ENCODE results near the gene HPS1. TPM values are rescaled to one million over a fixed set of nuclear protein-coding genes. Genes with fewer than 3 reads are reported as not detected.

Gene HPS1
- total and polyA plus RNA-seq, 10 donors, result 49.5 to 132 (median 89.5) TPM

- intact Hi-C loops (cut with DNase I; ENCODE audit: low total_unique reads), result no loop called here
- H3K27ac ChIP-seq, result no peak overlapping the region
- H3K27me3 ChIP-seq (replicated peaks in 1 of 7), result no peaks in the 10 kb centered on the region
- no peak overlapping the region for H3K4me3 ChIP-seq
- no peaks in the 10 kb centered on the region for H3K4me1 ChIP-seq
- DNase-seq, result no peak
- TF ChIP-seq POLR2A (IDR thresholded peaks at IDR 0.05) (no peak), POLR2AphosphoS5 (IDR thresholded peaks at IDR 0.05) (peak in 1 of 3 donors; percentile 26)
- TF ChIP-seq, protein P1, sequence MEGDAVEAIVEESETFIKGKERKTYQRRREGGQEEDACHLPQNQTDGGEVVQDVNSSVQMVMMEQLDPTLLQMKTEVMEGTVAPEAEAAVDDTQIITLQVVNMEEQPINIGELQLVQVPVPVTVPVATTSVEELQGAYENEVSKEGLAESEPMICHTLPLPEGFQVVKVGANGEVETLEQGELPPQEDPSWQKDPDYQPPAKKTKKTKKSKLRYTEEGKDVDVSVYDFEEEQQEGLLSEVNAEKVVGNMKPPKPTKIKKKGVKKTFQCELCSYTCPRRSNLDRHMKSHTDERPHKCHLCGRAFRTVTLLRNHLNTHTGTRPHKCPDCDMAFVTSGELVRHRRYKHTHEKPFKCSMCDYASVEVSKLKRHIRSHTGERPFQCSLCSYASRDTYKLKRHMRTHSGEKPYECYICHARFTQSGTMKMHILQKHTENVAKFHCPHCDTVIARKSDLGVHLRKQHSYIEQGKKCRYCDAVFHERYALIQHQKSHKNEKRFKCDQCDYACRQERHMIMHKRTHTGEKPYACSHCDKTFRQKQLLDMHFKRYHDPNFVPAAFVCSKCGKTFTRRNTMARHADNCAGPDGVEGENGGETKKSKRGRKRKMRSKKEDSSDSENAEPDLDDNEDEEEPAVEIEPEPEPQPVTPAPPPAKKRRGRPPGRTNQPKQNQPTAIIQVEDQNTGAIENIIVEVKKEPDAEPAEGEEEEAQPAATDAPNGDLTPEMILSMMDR (IDR thresholded peaks at IDR 0.05 in 8 of 11, conservative IDR thresholded peaks at IDR 0.05 in 3 of 11), result no peak
- 95 to 100% (median 97%) methylated on average over 5 to 7 of the region's 7 CpGs for WGBS, 5 donors
- H3K9me3 ChIP-seq, result peaks cover 0 to 2% (median 2%) of the 10 kb centered on the region in 8 donors
- peaks cover 12 to 100% (median 90%) of the 10 kb centered on the region in 6 donors for H3K36me3 ChIP-seq
Measured at GRCh38 chr10:98427011-98427515, 19.7 kb downstream of the HPS1 start.

DNA sequence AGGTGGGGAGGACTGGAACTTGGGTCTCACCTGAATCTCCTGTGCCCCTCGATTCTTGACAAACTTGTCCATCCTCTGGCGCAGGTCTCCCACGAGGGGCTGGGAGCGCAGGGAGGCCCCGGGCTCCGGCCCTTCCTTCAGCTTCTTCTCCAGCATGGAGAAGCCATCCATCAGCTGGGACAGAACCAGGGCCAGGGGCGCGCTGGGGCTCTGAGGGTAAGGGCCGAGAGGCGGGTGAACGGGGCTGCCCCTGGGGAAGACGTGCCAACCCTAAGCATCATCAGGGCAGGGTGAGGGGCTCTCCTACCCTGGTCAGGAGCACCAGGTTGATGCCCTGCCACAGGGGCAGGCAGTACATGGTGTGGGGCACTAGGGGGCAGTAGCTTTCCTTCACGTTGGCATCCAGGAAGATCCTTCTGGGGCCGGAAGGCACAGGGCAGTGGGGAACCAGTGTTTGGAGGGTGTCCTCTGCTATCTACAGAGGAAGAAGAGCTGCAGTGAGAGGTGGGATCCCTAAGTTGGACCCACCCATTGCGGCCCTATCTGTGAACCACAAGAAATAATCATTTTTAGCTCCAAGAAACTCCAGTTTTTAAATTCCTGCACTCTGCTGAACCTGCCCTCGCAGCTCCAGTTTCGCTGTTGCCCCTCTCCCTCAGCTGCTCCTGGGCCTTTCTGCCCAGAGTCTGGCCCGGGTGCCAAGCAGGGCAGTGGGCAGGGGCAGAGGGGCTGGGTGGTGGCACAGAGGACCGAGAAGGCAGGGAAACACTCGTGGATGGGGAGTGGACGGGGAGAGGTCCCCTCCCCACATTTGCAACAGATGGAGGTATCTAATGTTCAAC is 21.0 kb downstream of the HPS1 start:
- Histone ChIP-seq H3K4me3 (no peak overlapping the region), H3K27ac (no peak overlapping the region), H3K9me3 (no peaks in the 10 kb centered on the region), H3K4me1 (no peaks in the 10 kb centered on the region), H3K36me3 (peaks cover 8 to 100% (median 88%) of the 10 kb centered on the region in 6 donors), H3K27me3 (replicated peaks in 1 of 7) (no peaks in the 10 kb centered on the region)
- intact Hi-C loops (cut with DNase I; ENCODE audit: low total_unique reads), result no loop called here
- no peak for DNase-seq
- WGBS, 5 donors, result 85 to 92% (median 89%) methylated on average over 16 to 21 of the region's 21 CpGs
- TF ChIP-seq, protein P1 (IDR thresholded peaks at IDR 0.05 in 8 of 11, conservative IDR thresholded peaks at IDR 0.05 in 3 of 11), result peak; percentile 33 to 83 (median 65)
- peak in 1 of 3 donors; percentile 41 for TF ChIP-seq POLR2AphosphoS5 (IDR thresholded peaks at IDR 0.05)
- TF ChIP-seq POLR2A (IDR thresholded peaks at IDR 0.05), result no peak

DNA sequence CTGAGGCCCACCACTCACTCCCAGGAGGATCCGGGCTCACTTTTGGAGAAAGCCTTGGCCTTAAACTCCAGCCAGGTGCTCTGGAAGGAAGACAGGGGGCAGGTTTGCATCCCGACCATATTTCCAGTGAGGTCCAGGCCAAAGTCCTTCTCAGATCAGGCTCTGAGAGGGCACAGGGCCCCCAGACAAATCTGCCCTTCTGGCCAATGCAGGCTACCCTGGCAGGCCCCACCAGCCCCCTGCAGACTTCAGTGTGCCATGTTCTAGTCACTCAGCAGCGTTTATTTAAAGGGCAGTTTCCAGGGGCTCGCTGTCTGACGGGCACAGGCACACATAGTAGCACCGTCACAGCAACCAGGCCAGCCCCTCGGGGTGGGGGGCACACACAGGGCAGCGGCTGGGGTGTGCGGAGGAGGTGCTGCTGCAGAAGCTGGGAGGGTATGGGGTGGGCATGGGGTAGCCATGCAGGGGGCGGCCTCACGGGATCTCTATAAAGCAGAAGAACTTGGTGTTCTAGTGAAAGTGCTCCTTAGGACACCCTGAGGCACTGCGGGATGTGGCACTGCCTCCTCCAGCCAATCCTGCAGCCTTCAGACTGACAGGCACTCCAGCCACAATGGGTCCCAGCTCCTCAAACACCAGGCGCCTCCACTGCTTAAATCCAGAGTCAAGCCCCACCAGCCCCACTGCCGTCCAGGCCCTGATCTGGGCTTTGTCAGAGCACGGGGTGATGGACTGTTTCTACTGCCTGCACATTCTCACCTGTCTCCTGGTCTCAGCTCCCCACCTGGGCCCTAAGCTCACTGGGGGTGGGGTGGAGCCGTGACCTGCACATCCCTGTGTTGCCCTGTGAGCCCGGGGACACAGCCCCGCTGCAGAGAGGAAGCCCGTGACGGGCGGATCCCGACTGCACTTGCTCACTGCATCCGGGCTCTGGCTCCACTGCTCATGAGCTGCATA is 22.2 kb downstream of the HPS1 start:
- WGBS, 5 donors, result 90 to 97% (median 95%) methylated on average over 21 to 23 of the region's 23 CpGs
- intact Hi-C loops (cut with DNase I; ENCODE audit: low total_unique reads), result no loop called here

More for the DNA sequence above, 22.2 kb downstream of the HPS1 start:
- peak in 1 of 3 donors; percentile 36 for TF ChIP-seq POLR2AphosphoS5 (IDR thresholded peaks at IDR 0.05)
- TF ChIP-seq, protein P1 (IDR thresholded peaks at IDR 0.05 in 8 of 11, conservative IDR thresholded peaks at IDR 0.05 in 3 of 11), result no peak
- H3K4me1 ChIP-seq, result no peaks in the 10 kb centered on the region
- DNase-seq, result no peak
- no peaks in the 10 kb centered on the region for H3K27me3 ChIP-seq (replicated peaks in 1 of 7)
- H3K4me3 ChIP-seq, result no peak overlapping the region
- no peaks in the 10 kb centered on the region for H3K9me3 ChIP-seq
- no peak overlapping the region for H3K27ac ChIP-seq
- peaks cover 5 to 100% (median 85%) of the 10 kb centered on the region in 6 donors for H3K36me3 ChIP-seq
